PFSK-1 (cell line): ENCODE measurements around the gene PRDX3.
A peak's percentile ranks its signal among the peaks of the same experiment; 100 is the strongest.

Experiments used
- FOXP2 ChIP-seq: optimal IDR thresholded peaks from 2 replicates; pipeline ENCODE3; 2011; ENCODE audit warnings: borderline replicate concordance, control low read depth, inconsistent platforms; ENCODE audit not compliant: insufficient read depth; ENCODE audit errors: extremely low read length, extremely low read depth
- POLR2AphosphoS5 ChIP-seq: IDR thresholded peaks from 2 replicates; pipeline ENCODE4 v1.6.1; 2012; ENCODE audit warnings: low read depth, mild to moderate bottlenecking, control low read depth, low read length, moderate library complexity
- SIN3A ChIP-seq: IDR thresholded peaks from 2 replicates; pipeline ENCODE4 v1.6.1; 2012; ENCODE audit warnings: mild to moderate bottlenecking, low read length, moderate library complexity, borderline replicate concordance; ENCODE audit not compliant: insufficient read depth
- TAF1 ChIP-seq: IDR thresholded peaks from 2 replicates; pipeline ENCODE4 v1.6.1; 2012; ENCODE audit warnings: low read length, control low read depth, borderline replicate concordance; ENCODE audit not compliant: insufficient read depth
- TF ChIP-seq, protein P1 (sequence below), 2 experiments: IDR thresholded peaks; 2 replicates each; pipeline versions ENCODE4 v1.6.1 to v1.8.0; 2011 to 2012; ENCODE audit warnings: low read depth in 2 of 2, low read length in 2 of 2, control low read depth in 1 of 2, inconsistent platforms in 1 of 2, mild to moderate bottlenecking in 1 of 2, moderate library complexity in 1 of 2; ENCODE audit not compliant: insufficient read depth in 1 of 2

Gene PRDX3

GRCh38 chr10:119208553-119208940 is 29.9 kb upstream of the PRDX3 start:
- no peak for TF ChIP-seq FOXP2
- no peak for TF ChIP-seq POLR2AphosphoS5
- TF ChIP-seq, protein P1, sequence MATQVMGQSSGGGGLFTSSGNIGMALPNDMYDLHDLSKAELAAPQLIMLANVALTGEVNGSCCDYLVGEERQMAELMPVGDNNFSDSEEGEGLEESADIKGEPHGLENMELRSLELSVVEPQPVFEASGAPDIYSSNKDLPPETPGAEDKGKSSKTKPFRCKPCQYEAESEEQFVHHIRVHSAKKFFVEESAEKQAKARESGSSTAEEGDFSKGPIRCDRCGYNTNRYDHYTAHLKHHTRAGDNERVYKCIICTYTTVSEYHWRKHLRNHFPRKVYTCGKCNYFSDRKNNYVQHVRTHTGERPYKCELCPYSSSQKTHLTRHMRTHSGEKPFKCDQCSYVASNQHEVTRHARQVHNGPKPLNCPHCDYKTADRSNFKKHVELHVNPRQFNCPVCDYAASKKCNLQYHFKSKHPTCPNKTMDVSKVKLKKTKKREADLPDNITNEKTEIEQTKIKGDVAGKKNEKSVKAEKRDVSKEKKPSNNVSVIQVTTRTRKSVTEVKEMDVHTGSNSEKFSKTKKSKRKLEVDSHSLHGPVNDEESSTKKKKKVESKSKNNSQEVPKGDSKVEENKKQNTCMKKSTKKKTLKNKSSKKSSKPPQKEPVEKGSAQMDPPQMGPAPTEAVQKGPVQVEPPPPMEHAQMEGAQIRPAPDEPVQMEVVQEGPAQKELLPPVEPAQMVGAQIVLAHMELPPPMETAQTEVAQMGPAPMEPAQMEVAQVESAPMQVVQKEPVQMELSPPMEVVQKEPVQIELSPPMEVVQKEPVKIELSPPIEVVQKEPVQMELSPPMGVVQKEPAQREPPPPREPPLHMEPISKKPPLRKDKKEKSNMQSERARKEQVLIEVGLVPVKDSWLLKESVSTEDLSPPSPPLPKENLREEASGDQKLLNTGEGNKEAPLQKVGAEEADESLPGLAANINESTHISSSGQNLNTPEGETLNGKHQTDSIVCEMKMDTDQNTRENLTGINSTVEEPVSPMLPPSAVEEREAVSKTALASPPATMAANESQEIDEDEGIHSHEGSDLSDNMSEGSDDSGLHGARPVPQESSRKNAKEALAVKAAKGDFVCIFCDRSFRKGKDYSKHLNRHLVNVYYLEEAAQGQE (IDR thresholded peaks at IDR 0.05; ENCODE audit: insufficient read depth in 1 of 2, low read depth in 2 of 2, low read length in 2 of 2), result no peak
- no peak for TF ChIP-seq TAF1

DNA sequence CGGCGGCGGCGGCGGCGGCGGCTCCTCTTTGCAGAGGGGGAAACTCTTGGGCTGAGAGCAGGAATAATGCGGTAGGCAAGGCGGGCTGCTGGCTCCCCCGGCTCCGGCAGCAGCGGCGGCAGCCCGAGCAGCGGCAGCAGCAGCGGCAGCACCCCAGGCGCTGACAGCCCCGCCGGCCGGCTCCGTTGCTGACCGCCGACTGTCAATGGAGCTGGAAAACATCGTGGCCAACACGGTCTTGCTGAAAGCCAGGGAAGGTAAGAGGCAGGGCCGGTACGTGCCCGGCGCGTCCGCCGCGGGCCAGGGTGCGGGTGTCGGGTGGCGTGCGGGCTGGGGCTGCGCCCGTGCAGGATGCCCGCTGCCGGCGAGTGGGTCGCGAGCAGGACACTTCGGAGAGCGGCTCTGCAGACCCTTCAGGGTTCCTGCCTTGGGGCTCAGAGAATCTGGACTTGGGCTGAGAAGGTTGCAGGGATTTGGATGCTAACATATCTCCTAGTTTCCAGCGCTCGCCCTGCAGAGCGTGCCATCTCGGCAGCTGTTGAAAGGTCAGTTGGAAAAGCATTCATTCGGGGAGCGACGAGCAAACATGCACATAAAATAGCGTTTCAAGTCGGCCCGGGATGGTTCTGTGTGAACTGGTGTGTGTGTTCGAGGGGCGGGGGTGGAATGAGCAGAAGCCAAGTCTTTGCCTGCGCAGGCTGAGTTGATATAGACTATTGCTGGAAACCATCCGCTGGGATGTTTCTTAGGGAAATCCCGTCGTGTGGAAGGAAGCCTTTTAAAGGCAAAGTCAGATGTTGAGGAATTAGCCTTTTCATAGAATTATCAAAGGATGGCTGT is 29.3 kb upstream of the PRDX3 start:
- TF ChIP-seq POLR2AphosphoS5 (no peak), FOXP2 (no peak), TAF1 (0 out of 2 replicates have a peak, but pooled peaks have one; percentile 50), SIN3A (peak; percentile 49; the same call in 1 of the 2 replicates)
- TF ChIP-seq, protein P1 (IDR thresholded peaks at IDR 0.05; ENCODE audit: insufficient read depth in 1 of 2, low read depth in 2 of 2, low read length in 2 of 2), result no peak

GRCh38 chr10:119207366-119207666 is 28.7 kb upstream of the PRDX3 start, which contains the start of gene GRK5:
Gene GRK5, plus strand, starts transcription at chr10:119207571. Its CDS starts 347 bp downstream, at chr10:119207918.
- TF ChIP-seq, protein P1 (IDR thresholded peaks at IDR 0.05; ENCODE audit: insufficient read depth in 1 of 2, low read depth in 2 of 2, low read length in 2 of 2), result no peak
- TF ChIP-seq POLR2AphosphoS5 (peak; percentile 51; the same call in 1 of the 2 replicates), TAF1 (peak; percentile 68; the same call in 1 of the 2 replicates), FOXP2 (peak; percentile 24), SIN3A (no peak; the same call in 1 of the 2 replicates)

- TF ChIP-seq, protein P1 (IDR thresholded peaks at IDR 0.05; ENCODE audit: insufficient read depth in 1 of 2, low read depth in 2 of 2, low read length in 2 of 2), result no peak
- TF ChIP-seq FOXP2, result no peak
- TF ChIP-seq TAF1, result no peak
- TF ChIP-seq POLR2AphosphoS5, result no peak
- no peak for TF ChIP-seq SIN3A
Measured at GRCh38 chr10:119206603-119207365, 28.2 kb upstream of the PRDX3 start.
